Glutamatergic neuron (in vitro differentiated cells): ENCODE data around the gene TMEM181. TPM values are rescaled to one million over a fixed set of nuclear protein-coding genes. Genes with fewer than 3 reads are reported as not detected.
A peak's percentile ranks its signal among the peaks of the same experiment; 100 is the strongest.

Experiments used
- DNase-seq: peaks from one replicate; pipeline ENCODE4 v3.0.0; 2022
- H3K27ac Mint-ChIP-seq: one replicate; pipeline ENCODE4 v1.8.0; 2020; ENCODE audit warnings: mild to moderate bottlenecking, mixed read lengths, inconsistent platforms; ENCODE audit not compliant: unreplicated experiment
- H3K27me3 Mint-ChIP-seq: one replicate; pipeline ENCODE4 v1.8.0; 2020; ENCODE audit warnings: mild to moderate bottlenecking, moderate library complexity, mixed read lengths, inconsistent platforms; ENCODE audit not compliant: unreplicated experiment
- H3K36me3 Mint-ChIP-seq: one replicate; pipeline ENCODE4 v1.8.0; 2020; ENCODE audit warnings: mild to moderate bottlenecking, mixed read lengths, inconsistent platforms; ENCODE audit not compliant: unreplicated experiment
- H3K4me1 Mint-ChIP-seq: one replicate; pipeline ENCODE4 v1.8.0; 2020; ENCODE audit warnings: mild to moderate bottlenecking, low read depth, mixed read lengths, inconsistent platforms; ENCODE audit not compliant: unreplicated experiment
- H3K4me3 Mint-ChIP-seq: one replicate; pipeline ENCODE4 v1.8.0; 2020; ENCODE audit warnings: mild to moderate bottlenecking, mixed read lengths, inconsistent platforms; ENCODE audit not compliant: unreplicated experiment
- H3K9me3 Mint-ChIP-seq: one replicate; pipeline ENCODE4 v1.8.0; 2020; ENCODE audit warnings: mild to moderate bottlenecking, moderate library complexity, mixed read lengths, inconsistent platforms; ENCODE audit not compliant: unreplicated experiment
- long read RNA-seq: library from polyadenylated mRNA; unstranded; transcript quantifications from one replicate; pipeline ENCODE4 v2.0.0, GENCODE V29; 2020; ENCODE audit not compliant: unreplicated experiment
- total RNA-seq: library from RNA; stranded (reverse); fragmentation: NEBNext Ultra II Directional; extraction: Animal tissue kit (Norgen Biotek cat#: 25700); gene quantifications from one replicate; pipeline ENCODE4 v1.2.1, GENCODE V29; 2021; ENCODE audit not compliant: unreplicated experiment
- TF ChIP-seq, protein P1 (sequence below): fragments of 200-600 bp; sonication (generic); IDR thresholded peaks from one replicate; pipeline ENCODE4 v1.5.0; 2021; ENCODE audit not compliant: partially characterized antibody, unreplicated experiment

TMEM181 gene
- 44.3 TPM for total RNA-seq
- long read RNA-seq, partial matches to known transcripts = 5 of 5 reads
- long read RNA-seq, other reads (novel, unspliced or antisense) = 0 of 5 reads

- peak; percentile 83 for DNase-seq
- H3K9me3 Mint-ChIP-seq = peaks cover 20% of the 10 kb centered on the region
- peak within 1 kb of the TSS; percentile 97 for H3K4me3 Mint-ChIP-seq
- peaks cover 10% of the 10 kb centered on the region for H3K27me3 Mint-ChIP-seq
- H3K27ac Mint-ChIP-seq = peak within 1 kb of the TSS; percentile 92
- H3K4me1 Mint-ChIP-seq = peaks cover 44% of the 10 kb centered on the region
- no peaks in the 10 kb centered on the region for H3K36me3 Mint-ChIP-seq
- TF ChIP-seq, protein P1, sequence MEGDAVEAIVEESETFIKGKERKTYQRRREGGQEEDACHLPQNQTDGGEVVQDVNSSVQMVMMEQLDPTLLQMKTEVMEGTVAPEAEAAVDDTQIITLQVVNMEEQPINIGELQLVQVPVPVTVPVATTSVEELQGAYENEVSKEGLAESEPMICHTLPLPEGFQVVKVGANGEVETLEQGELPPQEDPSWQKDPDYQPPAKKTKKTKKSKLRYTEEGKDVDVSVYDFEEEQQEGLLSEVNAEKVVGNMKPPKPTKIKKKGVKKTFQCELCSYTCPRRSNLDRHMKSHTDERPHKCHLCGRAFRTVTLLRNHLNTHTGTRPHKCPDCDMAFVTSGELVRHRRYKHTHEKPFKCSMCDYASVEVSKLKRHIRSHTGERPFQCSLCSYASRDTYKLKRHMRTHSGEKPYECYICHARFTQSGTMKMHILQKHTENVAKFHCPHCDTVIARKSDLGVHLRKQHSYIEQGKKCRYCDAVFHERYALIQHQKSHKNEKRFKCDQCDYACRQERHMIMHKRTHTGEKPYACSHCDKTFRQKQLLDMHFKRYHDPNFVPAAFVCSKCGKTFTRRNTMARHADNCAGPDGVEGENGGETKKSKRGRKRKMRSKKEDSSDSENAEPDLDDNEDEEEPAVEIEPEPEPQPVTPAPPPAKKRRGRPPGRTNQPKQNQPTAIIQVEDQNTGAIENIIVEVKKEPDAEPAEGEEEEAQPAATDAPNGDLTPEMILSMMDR = no peak
These were observed at the start of gene TMEM181 for GRCh38 chr6:158559895-158560835. Gene TMEM181, plus strand, starts transcription at chr6:158560091. Its CDS starts 134 bp downstream, at chr6:158560225.

DNA sequence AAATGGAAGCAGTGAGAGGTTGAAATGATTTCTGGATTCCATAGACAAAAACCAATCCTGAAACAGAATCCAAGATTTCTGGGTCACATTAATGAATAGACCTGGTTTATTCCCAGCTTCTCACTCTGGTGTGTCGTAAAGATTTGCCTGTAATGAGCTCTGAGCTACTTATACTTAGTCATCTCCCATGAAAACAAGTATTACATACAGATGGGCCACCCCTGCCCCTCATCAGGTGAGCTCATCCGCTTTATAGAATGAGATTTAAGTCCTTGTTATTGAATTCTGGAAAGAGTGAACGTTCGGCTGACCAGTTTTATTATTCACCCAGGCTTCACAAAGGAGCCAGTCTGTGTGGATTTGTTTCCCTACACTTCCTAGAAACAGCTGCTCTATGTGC is 47.1 kb upstream of the TMEM181 start:
- Mint-ChIP-seq H3K27ac (no peak overlapping the region), H3K4me3 (no peak overlapping the region), H3K27me3 (peaks cover 10% of the 10 kb centered on the region), H3K4me1 (peaks cover 9% of the 10 kb centered on the region), H3K9me3 (peaks cover 10% of the 10 kb centered on the region), H3K36me3 (peaks cover 11% of the 10 kb centered on the region)
- TF ChIP-seq, protein P1 = no peak
- no peak for DNase-seq

DNA sequence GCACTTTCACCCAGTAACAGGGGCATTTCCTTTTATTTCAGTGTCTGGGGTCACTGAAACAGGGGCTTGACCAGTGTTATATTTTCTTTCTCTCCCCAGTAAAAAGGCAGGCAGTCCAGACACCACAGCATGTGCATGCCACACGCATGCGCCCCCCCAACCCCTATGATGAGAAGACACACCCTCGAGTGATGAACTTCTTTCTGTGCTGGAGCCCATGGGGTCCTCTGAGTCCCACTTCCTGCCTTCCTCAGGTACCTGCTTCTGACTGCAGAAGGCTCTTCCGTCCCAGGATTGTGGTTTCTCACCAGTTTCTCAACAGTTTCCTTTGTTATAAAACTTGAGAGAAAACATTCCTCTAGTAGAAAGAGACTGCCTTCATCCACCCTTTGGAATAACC is 45.7 kb upstream of the TMEM181 start:
- H3K9me3 Mint-ChIP-seq = peaks cover 16% of the 10 kb centered on the region
- DNase-seq = no peak
- TF ChIP-seq, protein P1 = no peak
- H3K4me1 Mint-ChIP-seq = peaks cover 20% of the 10 kb centered on the region
- H3K27ac Mint-ChIP-seq = no peak overlapping the region
- peaks cover 10% of the 10 kb centered on the region for H3K27me3 Mint-ChIP-seq
- H3K4me3 Mint-ChIP-seq = no peak overlapping the region
- H3K36me3 Mint-ChIP-seq = peaks cover 11% of the 10 kb centered on the region

GRCh38 chr6:158514991-158515390 is 44.9 kb upstream of the TMEM181 start:
- no peak overlapping the region for H3K4me3 Mint-ChIP-seq
- H3K27ac Mint-ChIP-seq = peak overlapping the region; percentile 4
- peaks cover 11% of the 10 kb centered on the region for H3K36me3 Mint-ChIP-seq
- peaks cover 18% of the 10 kb centered on the region for H3K9me3 Mint-ChIP-seq
- TF ChIP-seq, protein P1 = no peak
- peaks cover 26% of the 10 kb centered on the region for H3K4me1 Mint-ChIP-seq
- peaks cover 12% of the 10 kb centered on the region for H3K27me3 Mint-ChIP-seq
- DNase-seq = no peak

- TF ChIP-seq, protein P1 = no peak
- peaks cover 11% of the 10 kb centered on the region for H3K36me3 Mint-ChIP-seq
- DNase-seq = no peak
- peaks cover 26% of the 10 kb centered on the region for H3K4me1 Mint-ChIP-seq
- peaks cover 18% of the 10 kb centered on the region for H3K9me3 Mint-ChIP-seq
- no peak overlapping the region for H3K27ac Mint-ChIP-seq
- H3K4me3 Mint-ChIP-seq = no peak overlapping the region
- peaks cover 12% of the 10 kb centered on the region for H3K27me3 Mint-ChIP-seq
These were observed 43.8 kb upstream of the TMEM181 start for GRCh38 chr6:158516098-158516497.
